ENCODE results near the gene NPTX2. TPM values are rescaled to one million over a fixed set of nuclear protein-coding genes. Genes with fewer than 3 reads are reported as not detected.
"Not testable (repeated sequence)": the region's sequence is repeated elsewhere in the genome, so short reads cannot be mapped to it uniquely, and the experiment has no call there.

The NPTX2 gene
- total RNA-seq = 5.8 TPM

GRCh38 chr7:98617051-98617959 lies at the start of gene NPTX2:
Gene NPTX2, plus strand, starts transcription at chr7:98617285. Its CDS starts 177 bp downstream, at chr7:98617462.
- peak; percentile 64 for DNase-seq

- DNase-seq = no peak
Measured at GRCh38 chr7:98567991-98568390, 49.1 kb upstream of the NPTX2 start.

DNA sequence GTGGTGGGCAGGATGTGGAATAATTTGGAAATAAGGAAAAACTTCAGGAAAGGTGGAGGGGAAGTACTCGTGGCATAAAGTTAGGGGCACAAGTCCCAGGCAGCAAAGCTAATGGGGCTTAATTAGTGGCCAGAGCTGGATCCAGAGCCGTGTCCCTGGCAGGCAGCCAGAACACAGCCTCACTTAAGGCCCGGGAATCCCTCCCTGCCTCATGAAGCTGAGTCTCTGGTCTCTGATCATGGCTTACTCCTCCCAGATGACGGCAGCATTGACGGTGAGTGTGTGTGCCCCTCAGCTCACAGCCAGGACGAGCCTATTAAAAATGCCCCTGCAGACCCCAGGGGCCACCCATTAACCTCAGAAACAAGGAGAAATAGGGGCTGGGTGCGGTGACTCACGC lies 48.2 kb upstream of the NPTX2 start:
- no peak for DNase-seq

DNA sequence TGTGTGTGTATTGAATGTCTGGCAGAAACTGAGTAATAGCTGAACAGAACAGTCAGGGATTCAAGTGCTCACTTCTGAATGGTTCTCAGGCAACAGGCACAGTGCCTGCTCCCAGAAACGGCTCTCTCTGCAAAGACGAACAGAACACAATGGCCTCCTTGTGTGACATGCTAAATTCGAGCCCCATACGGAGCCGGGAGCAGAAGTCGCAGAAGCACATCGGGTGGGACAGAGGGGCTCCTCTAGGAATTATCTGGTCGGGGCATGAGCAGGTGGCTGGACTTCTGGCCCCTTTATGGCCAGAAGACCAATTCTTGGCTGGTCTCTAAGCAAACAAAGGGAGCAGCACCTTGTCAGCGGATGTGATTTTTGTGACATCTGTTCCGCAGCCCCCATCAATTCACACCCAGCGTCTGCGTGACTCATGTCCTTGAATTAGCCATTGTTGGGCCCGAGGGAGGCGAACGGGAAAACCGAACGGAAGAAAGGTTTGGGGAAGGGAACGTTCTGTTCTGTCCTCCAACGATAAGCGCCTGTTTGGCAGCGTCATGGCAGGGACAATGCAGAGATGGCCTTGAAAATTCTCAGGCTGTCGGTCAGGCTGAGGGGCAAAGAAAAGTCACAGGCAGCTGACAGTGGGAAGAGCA lies 47.3 kb upstream of the NPTX2 start:
- peak; percentile 88 for DNase-seq

- no peak for DNase-seq
Measured at GRCh38 chr7:98571006-98571405, 46.1 kb upstream of the NPTX2 start.

DNA sequence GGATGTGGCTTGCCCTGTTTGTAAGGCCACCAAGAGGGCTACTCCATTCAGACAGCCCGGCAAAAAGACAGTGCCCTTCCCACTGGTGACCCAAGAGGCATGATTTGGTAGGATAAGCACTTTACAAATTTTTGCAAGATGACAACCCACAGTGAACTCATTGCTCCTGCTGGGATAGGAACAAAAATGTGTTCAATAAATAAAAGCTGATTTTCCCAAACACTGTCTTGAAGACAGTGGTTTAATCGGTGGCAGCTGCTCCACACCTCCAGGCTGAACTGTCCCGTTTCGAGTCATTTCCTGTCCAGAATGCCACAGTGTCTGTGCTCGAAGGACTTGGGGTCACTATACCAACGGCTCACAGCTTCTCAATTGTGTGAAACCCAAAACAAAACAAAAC lies 45.1 kb upstream of the NPTX2 start:
- no peak for DNase-seq

- DNase-seq = not testable (repeated sequence)
Measured at GRCh38 chr7:98572716-98573115, 44.4 kb upstream of the NPTX2 start.

DNA sequence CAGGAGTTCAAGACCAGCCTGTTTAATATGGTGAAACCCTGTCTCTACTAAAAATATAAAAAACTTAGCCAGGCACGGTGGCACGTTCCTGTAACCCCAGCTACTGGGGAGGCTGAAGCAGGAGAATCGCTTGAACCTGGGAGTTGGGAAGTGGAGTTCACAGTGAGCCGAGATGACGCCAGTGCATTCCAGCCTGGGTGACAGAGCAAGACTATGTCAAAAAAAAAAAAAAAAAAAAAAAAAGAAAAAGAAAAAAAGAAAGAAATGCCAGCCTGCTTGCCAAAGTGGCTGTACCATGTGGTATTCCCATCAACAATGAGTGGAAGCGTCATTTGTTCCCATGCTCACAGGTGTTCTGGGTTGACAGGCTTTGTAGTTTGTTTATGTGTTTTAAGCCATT lies 43.3 kb upstream of the NPTX2 start:
- no peak for DNase-seq

GRCh38 chr7:98575878-98576277 lies 41.2 kb upstream of the NPTX2 start:
- no peak for DNase-seq

- no peak for DNase-seq
Measured at GRCh38 chr7:98584830-98585229, 32.3 kb upstream of the NPTX2 start.

DNA sequence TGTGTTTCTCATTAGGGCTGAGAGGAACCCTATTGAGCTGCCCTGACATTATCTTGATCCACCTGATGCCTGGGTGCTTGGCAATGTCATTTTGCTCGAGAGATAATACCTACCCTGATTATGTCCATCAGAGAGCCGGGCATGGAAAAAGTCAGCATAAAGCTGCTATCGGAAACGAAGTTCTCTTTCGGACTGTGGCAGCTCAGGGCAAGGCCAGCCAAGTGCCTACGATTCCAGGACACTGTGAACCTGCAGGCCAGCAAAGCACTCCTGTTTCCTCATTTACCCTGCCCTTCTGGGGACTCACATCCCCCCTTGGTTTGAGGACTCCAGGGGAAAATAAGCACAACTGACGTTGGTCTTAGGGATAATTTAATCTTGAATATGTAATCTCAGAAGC lies 25.2 kb upstream of the NPTX2 start:
- DNase-seq = no peak

- DNase-seq = no peak
Measured at GRCh38 chr7:98594348-98594747, 22.7 kb upstream of the NPTX2 start.

DNA sequence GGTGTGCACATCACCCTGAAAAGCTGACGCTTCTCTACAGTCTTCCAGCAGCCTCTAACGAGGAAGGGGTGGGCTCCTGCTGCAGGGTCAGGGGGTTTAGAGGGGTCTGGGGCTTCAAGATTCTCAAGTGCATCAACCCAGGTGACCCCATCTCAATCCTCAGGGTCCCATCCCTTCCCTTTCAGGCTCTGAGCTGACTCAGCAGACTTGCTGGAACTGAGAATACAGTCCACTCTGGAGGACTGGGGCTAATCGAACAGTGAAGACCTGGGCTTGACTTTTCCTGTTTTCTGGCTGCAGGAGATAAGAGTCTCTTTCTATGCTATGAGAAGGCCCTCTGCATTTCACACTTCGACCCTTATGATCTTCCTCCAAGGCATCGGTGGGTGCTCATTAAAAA lies 22.3 kb upstream of the NPTX2 start:
- DNase-seq = no peak

- no peak for DNase-seq
Measured at GRCh38 chr7:98598846-98599615, 18.1 kb upstream of the NPTX2 start.

- no peak for DNase-seq
Measured at GRCh38 chr7:98599886-98600285, 17.2 kb upstream of the NPTX2 start.

GRCh38 chr7:98602755-98603398 lies 14.2 kb upstream of the NPTX2 start:
- no peak for DNase-seq

GRCh38 chr7:98603399-98603788 lies 13.7 kb upstream of the NPTX2 start:
- DNase-seq = no peak

DNA sequence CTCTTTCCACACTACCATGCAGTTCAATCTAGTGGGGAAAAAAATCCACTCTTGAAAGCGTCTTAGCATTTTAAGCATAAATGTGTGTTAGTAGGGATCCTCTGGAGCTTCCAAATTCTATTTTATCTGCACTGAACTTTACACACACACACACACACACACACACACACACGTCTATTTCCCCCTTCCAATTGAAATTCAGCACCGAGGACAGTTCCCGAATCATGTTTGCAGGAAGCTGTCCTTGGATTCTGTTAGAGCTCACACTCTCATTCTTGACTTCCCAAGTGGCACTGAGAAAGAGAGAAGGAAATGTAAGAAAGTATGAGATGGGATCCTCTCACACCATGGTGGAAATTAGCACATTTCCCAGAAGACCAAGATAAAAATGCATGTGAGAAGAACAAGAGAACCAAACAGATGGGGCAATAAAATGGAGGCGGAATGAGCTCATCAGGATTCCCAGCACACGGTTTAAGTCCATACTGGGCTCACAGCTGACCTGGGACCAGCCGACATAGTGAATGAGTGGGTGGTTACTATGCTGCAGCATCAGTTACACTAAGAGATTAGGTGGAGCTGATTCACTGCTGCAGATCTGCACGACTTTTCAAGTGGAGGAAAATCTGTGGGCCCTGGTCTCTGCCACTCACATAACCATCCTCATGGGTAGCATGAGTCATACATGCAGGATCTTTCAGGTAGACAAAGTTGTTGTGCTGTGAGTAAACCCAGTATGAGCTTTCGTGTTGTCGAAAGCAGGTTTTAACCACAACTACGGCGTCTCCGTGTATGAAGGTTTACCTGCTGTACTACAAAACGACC lies 3.3 kb upstream of the NPTX2 start:
- DNase-seq = peak; percentile 38

GRCh38 chr7:98616381-98617050 lies 569 bp upstream of the NPTX2 start:
- no peak for DNase-seq

DNA sequence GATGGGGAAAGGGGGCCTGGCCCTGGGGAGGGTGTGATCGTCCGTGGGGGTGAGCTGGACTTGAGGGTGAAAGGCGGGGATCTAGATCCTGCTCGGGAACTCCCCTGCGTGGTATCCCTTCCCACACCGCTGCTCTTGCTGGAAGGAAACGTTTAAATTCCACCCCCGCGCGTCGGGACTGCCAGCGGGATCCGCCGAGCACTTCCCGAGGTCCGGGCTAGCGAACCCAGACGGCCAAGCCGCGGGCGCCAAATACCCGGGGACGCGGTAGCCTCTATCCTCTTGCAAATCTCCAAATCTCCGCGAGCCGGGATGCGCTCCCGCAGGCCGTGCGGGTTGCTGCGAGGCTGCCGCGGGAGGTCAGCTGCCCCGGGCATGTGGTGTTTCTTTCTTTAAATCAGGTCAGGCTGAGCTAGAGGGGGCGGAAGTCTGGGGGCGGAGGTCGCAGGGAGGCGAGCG lies 904 bp downstream of the NPTX2 start:
- no peak for DNase-seq

GRCh38 chr7:98618786-98619185 lies 1.7 kb downstream of the NPTX2 start:
- DNase-seq = no peak

All from occipital lobe (tissue), 2 donors.